Activated CD4-positive, CD25-positive, alpha-beta regulatory T cell treated with anti-CD3 and anti-CD28 coated beads, Interleukin-2, amount 50 U/mL, for 72 hours (primary cell): ENCODE data around the gene PLEK2.

Source experiments
- DNase-seq: peaks from one replicate; pipeline ENCODE4 v3.0.0; 2021

The PLEK2 gene

GRCh38 chr14:67396381-67396970 is 15.5 kb downstream of the PLEK2 start:
- no peak for DNase-seq

- DNase-seq, result no peak
Observed at GRCh38 chr14:67395876-67396189, 16.1 kb downstream of the PLEK2 start.

GRCh38 chr14:67395086-67395875 is 16.7 kb downstream of the PLEK2 start:
- DNase-seq, result no peak

- no peak for DNase-seq
Observed at GRCh38 chr14:67393689-67394088, 18.3 kb downstream of the PLEK2 start.

- no peak for DNase-seq
Observed at GRCh38 chr14:67392800-67393199, 19.2 kb downstream of the PLEK2 start.

GRCh38 chr14:67392123-67392522 is 19.8 kb downstream of the PLEK2 start:
- no peak for DNase-seq

GRCh38 chr14:67391268-67391667 is 20.7 kb downstream of the PLEK2 start:
- no peak for DNase-seq

GRCh38 chr14:67389811-67390534 is 22.0 kb downstream of the PLEK2 start:
- no peak for DNase-seq

GRCh38 chr14:67389275-67389674 is 22.7 kb downstream of the PLEK2 start:
- no peak for DNase-seq

- DNase-seq, result no peak
Observed at GRCh38 chr14:67387195-67387594, 24.8 kb downstream of the PLEK2 start.

GRCh38 chr14:67385618-67386017 is 26.3 kb downstream of the PLEK2 start:
- DNase-seq, result no peak

- no peak for DNase-seq
Observed at GRCh38 chr14:67385120-67385519, 26.8 kb downstream of the PLEK2 start.

GRCh38 chr14:67377916-67378315 is 34.0 kb downstream of the PLEK2 start:
- no peak for DNase-seq

GRCh38 chr14:67373347-67373746 is 38.6 kb downstream of the PLEK2 start:
- DNase-seq, result no peak

- DNase-seq, result no peak
Observed at GRCh38 chr14:67372833-67373232, 39.1 kb downstream of the PLEK2 start.

GRCh38 chr14:67371247-67372148 is 40.5 kb downstream of the PLEK2 start:
- DNase-seq, result no peak

- DNase-seq, result no peak
Observed at GRCh38 chr14:67370830-67371229, 41.1 kb downstream of the PLEK2 start.

- DNase-seq, result no peak
Observed at GRCh38 chr14:67365476-67365875, 46.5 kb downstream of the PLEK2 start.

- no peak for DNase-seq
Observed at GRCh38 chr14:67360470-67361206, 51.3 kb downstream of the PLEK2 start.

GRCh38 chr14:67359775-67360469 is 52.0 kb downstream of the PLEK2 start, which contains the start of the genes ATP6V1D and EIF2S1:
Gene ATP6V1D (minus strand): TSS chr14:67359804. CDS start chr14:67359698, 106 bp downstream.
Gene EIF2S1 (plus strand): TSS chr14:67360328. CDS start chr14:67364768, 4,440 bp downstream.
- peak; percentile 99 for DNase-seq
